NB4 (cell line): ENCODE measurements around the gene RBM19.
A peak's percentile ranks its signal among the peaks of the same experiment; 100 is the strongest.

Source experiments
- CTCF ChIP-seq: IDR thresholded peaks from one replicate; pipeline ENCODE4 v1.5.1; 2012; ENCODE audit warnings: low read depth, low read length
- MYC ChIP-seq: IDR thresholded peaks from 2 replicates; pipeline ENCODE4 v1.6.1; 2011; ENCODE audit warnings: low read depth, low read length
- POLR2A ChIP-seq: IDR thresholded peaks from 2 replicates; pipeline ENCODE4 v1.6.1; 2011; ENCODE audit warnings: mild to moderate bottlenecking; ENCODE audit not compliant: insufficient read length; ENCODE audit errors: extremely low read depth

GRCh38 chr12:113860950-113861349 lies 105.2 kb downstream of the RBM19 start:
- TF ChIP-seq CTCF (no peak), POLR2A (no peak), MYC (peak; percentile 57; the same call in 1 of the 2 replicates)
